GM19455 (cell line): ENCODE data around the gene KRAS.
A peak's percentile ranks its signal among the peaks of the same experiment; 100 is the strongest.
"Not testable (repeated sequence)": the region's sequence is repeated elsewhere in the genome, so short reads cannot be mapped to it uniquely, and the experiment has no call there.

Experiments used
- ATAC-seq: cut with Tn5 transposase; IDR thresholded peaks from one replicate; pipeline ENCODE4 v1.9.1; 2021; ENCODE audit not compliant: unreplicated experiment

Gene KRAS

DNA sequence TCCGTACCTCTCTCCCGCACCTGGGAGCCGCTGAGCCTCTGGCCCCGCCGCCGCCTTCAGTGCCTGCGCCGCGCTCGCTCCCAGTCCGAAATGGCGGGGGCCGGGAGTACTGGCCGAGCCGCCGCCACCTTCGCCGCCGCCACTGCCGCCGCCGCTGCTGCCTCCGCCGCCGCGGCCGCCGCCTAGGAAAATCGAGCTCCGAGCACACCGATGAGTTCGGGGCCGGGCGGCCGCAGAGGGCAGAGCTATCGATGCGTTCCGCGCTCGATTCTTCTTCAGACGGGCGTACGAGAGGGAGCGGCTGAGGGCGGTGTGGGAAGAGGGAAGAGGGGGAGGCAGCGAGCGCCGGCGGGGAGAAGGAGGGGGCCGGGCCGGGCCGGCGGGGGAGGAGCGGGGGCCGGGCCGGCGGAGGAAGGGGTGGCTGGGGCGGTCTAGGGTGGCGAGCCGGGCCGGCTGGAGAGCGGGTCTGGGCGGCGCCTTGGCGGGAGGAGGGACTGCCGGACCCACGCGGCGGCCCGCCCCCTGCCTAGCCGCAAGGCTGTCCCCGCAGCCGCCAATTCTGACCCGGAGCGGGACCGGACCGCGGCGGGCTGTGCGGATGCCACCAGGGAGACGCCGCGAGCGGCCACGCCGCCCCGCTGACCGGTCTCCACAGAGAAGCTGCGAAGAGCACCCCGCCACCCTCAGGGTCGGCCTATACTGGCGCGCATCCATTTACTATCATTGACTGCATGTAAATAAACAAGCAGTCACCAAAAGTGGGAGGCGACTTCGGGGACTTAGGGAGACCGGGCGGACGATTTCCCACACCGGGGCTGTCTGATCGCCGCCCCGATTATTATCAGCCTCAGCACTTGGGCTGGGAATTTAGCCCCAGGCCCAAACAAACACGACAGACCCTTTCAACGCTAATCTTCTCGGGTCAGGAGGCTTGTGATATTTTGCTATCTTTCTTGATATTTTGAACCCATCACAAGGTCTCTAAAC is at the start of gene KRAS:
Gene KRAS (minus strand): TSS at position 186 of the 987 bp plus-strand sequence.
- ATAC-seq = peak; percentile 77

DNA sequence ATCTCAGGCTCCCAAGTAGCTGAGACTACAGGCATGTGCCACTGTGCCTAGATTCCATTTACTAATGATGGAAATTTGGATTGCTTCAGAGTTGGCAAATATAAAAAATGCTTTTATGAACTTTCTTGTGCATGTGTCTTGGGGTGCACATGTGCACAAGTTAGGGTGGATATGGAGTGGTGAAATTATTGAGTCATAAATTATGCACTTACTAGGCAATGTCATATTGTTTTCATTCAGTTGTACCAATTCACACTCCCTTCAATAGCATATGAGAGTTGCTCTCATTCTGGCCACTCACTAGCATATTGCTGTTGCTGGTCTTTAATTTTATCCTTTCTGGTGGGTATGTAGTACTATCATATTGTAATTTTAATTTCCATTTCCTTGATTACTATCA is 45.7 kb upstream of the KRAS start:
- ATAC-seq = no peak

DNA sequence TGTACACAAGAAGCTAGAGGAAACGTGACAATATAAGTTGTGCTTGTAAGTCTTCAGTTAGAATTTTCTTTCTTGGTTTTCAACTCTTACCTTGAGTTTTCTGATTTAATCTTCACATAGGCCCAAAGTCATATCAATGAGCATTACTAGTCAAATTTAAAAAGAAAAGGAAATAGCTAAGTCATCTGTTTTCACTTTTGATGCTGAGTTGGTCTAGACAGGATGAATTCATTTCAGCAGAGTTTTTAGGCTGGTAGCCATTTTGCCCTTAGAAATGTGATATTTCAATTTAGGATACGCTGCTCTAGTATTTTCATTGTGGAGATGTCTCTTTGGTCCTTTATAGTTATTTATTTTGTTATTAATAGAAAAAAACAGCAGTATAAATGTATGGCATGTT is 44.6 kb upstream of the KRAS start:
- no peak for ATAC-seq

DNA sequence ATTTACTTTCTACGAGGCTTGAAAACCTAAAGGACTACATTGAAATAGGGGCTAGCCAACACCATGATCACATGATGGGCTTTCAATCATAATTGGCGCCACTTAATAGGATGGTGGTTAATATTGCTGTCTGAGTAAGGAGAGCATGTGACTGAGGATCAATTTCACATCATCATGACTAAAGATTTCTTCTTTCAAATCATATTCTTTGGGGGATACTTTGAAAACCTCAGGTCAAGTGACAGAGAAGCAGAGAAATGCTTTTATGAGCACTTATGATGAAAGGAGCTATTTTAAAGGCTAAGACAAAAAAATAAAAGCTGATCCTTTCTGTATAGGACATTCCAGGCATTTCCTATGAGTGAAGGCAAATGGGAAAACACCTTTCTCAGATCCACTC is 42.9 kb upstream of the KRAS start:
- no peak for ATAC-seq

DNA sequence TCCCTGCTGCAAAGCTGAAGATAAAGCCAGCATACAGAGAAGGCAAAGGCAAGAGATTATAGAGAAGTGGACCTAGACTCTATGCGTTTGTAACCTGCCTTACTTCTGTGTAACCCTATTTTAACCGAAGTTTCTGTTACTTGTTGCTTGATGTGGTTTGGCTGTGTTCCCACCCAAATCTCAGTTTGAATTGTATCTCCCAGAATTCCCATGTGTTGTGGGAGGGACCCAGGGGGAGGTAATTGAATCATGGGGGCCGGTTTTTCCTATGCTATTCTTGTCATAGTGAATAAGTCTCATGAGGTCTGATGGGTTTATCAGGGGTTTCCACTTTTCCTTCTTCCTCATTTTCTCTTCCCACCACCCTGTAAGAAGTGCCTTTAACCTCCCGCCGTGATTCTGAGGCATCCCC is 42.1 kb upstream of the KRAS start:
- ATAC-seq = not testable (repeated sequence)

DNA sequence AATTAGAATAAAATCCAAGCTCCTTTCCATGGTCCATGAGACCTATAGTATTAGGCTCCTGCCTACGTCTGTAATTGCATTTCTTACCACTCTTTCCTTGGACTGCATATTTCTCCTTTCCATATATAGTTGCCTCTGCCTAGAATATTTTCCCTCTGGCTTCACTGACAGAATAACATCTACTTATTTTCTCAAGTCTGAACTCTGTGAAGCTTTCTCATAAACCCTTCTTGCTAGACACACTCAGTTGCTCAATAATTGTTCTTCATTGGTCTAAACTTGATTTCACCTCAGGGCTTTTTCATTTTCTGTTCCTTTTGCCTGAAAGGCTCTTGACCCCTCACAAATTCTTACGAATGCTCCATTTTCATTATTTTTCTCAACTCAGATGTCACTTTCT is 36.9 kb upstream of the KRAS start:
- no peak for ATAC-seq

DNA sequence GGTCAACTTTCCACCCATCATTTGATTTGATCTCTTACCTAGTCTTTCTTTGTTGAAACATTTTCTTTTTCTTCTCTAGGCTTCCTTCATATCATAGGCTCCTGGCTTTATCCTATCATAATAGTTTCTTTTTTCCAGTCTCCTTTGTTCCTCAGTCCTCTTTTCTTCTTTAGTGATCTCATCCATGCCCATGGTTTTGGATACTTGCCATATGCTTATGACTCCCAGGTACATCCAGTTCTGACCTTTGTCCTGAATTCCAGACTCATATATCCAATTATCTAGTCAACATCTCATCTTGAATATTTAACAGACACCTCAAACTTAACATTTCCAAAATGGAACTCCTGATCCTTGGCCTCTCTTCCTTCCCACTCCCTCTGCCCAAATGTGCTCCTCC is 36.1 kb upstream of the KRAS start:
- no peak for ATAC-seq

DNA sequence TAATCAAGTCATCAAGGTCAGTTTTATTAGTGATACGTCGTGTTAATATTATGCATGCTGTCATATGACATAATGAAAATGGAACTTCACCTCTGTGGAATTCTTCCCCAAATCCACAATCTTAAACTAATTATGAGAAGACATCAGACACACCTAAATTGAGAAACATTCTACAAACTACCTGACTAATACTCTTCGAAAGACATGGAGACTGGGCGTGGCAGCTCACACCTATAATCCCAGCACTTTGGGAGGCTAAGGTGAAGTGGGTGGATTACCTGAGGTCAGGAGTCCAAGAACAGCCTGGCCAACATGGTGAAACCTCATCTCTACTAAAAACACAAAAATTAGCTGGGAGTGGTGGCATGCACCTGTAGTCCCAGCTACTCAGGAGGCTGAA is 33.3 kb upstream of the KRAS start:
- no peak for ATAC-seq

DNA sequence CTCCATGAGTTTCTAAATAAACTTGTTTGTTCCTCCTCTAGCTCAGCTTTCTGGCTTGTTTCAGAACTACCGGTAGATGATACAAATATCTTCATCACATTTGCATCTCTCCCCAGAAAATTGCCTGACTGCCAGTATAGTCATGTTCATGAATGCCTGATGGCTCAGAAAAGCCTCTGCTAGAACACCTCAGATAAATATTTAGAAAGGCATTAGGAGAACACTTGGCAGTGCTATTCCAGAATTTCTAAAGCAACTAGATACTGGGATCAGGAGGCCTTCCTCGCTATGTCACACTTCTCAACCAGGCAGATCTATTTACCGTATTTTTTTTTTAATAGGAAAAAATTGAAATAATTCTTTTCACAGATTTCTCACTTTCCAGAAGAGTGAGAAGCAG is 32.3 kb upstream of the KRAS start:
- ATAC-seq = no peak

DNA sequence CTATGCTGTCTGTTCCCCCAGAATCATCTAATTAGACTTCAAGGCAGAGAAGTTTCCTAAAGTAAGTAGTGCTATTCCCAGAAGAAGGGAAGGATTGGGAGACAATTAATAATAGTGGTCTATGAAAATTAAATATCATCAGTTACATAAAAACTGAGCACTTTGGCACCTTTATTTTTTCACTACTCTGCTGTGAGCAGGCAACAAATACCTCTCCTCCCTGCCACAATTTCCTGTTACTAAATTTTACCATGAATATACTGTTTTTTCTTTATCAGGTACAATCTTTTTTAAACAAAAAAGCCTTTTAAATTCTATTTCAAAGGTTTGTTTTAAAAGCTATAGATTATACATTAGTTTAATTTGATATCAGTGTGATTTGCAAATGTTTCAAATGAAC is 29.4 kb upstream of the KRAS start:
- ATAC-seq = no peak

DNA sequence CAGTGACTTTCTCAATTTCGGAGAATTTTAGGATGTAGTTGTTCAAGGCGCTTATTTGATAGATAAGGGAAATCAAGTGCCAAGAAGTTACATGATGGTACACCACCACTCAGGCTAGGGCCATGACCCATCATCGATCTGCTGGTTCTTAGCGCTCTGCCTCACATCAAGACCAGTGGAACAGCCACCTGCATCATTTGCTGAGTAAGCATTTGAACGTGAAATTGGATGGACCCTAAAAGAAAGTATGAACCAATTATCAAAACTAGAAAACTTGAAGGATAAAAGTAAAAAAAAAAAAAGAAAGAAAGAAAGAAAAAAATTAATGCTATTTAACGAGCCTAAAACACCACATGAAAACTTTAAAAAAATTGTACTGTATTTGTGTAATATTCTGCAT is 27.5 kb upstream of the KRAS start:
- no peak for ATAC-seq

- ATAC-seq = no peak
Observed at GRCh38 chr12:25276199-25276937, 25.6 kb upstream of the KRAS start.

DNA sequence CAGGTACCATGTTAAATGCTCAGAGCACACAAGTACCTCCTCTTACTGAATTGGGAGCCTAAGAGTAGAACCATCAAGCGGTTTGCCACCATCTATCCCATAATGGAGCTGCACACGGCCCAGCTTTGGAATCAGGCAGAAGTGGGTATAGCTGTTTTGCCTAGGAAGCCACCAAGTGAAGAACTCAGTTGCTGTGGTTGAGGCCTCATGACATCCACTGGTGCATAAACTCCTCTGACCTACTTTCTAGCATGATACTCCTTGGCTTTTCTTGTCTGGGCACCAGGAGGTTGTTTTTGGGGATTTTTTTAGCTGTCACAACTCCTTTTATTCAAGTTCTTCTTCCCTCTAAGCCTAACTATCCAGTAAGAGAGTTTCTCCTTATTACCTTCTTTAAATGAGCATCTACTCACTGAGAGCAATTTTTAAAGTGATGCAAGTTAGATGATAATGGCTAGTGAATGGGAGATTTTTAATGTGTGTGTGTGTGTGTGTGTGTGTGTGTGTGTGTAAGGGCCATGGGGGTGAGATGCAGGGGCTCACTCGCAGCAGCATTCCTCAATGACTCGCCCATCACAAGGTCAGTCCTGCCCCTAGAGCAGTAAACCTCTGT is 20.9 kb upstream of the KRAS start:
- ATAC-seq = no peak

GRCh38 chr12:25269701-25270100 is 19.0 kb upstream of the KRAS start:
- peak; percentile 68 for ATAC-seq

DNA sequence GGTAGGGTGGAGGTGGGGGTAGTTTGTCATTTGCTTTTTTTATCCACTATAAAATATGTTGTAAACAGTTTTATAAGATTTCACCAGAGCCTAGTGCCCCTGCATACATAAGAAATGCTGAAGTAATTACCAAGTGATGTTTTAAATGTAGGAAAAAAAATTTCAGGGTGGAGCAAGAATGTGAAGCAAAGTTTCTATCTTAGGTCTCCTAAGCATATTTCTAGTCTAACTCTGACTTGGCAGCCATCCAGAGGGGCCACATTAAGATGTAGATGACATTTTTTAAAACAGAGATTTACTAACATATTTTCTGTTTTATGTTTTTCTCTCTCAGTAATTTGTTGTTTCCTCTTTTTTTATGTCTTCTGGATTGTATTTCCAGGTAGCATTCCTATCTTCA is 15.8 kb upstream of the KRAS start:
- no peak for ATAC-seq

DNA sequence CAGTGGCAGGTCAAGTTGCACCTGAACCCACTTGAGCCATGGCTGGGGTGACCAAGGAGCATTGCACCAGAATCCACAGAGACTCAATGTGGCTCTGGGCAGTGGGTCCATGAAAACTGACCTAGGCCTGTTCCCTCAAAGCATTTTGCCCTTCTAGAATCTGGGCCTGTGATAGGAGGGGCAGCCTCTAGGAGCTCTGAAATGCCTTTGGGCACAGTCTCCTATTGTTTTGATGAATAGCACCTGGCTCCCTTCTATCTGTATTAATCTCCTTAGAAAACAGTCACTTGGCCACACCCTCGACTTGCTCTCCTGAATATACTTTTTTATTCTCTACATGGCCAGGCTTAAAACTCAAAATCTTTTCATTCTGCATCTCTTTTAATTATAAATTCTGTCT is 14.1 kb upstream of the KRAS start:
- ATAC-seq = no peak

- no peak for ATAC-seq
Observed at GRCh38 chr12:25264114-25264513, 13.4 kb upstream of the KRAS start.

GRCh38 chr12:25263594-25263993 is 12.9 kb upstream of the KRAS start:
- ATAC-seq = no peak

DNA sequence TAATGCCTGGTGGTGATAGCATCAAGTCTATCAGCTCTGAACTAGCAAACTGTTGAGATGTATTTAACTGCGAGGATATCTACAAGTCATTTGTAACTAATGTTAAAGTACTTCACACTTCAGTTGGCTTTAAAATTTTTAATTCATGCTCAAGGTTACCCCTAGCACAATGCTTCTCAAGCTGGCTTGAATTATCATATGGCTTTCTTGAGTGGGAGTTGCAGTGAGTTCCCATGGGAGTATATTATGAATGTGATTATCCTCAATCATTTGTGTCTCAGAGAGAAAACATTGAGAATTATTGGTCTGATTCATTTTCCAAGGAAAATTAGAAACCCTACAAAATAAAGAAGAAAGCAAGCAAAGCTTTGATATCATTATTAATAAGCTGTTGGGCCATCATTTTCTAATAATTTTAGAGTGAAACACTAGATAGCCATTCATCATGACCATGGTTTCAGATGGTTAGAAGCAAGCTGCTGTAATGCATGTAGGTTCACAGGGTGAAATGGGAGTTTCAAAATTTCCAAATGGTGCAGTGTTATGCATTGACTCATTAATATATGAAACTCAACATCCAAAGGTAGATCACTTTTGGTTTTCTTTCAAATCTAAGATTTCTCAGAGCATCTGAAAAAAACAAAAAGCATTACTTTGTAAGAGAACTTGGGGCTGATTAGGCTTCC is 11.8 kb upstream of the KRAS start:
- ATAC-seq = no peak

DNA sequence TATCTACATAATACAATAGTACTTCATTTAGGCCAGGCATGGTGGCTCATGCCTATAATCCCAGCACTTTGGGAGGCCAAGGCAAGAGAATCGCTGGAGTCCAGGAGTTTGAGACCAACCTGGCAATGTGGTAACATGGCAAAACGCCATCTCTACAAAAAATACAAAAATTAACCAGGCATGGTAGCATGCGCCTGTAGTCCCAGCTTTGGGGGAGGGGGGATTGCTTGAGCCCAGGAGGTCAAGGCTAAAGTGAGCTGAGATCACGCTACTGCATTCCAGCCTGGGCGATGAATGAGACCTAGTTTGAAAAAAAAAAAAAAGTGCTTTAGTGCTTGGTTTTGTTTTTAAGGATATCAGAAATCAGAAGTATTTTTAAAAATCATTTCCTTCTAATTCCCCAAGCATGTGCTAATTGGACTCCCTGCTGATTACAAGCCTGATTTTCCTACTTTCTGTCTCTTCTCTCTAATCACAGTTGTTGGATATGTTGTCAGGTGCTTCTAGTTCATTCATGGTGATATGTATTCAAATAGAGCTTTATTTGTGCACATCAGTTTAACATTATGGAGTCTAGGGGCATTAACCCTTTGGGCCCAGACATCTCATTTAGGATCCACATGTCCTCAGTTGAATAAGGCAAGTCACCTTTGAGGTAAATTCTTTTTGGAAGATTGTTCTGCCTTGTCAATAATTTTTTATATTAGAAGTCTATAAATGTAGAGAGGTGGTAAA is 7.0 kb upstream of the KRAS start:
- ATAC-seq = no peak
